Measurements from ENCODE around the gene DOCK9. TPM values are rescaled to one million over a fixed set of nuclear protein-coding genes. Genes with fewer than 3 reads are reported as not detected.

Gene DOCK9
- total and polyA plus RNA-seq, 9 of the 15 experiments (the other 6 are each of a cell fraction or from before 2014, with no cell fraction given), result 3.5 to 25.3 (median 16.7) TPM

- H3K9ac ChIP-seq (ENCODE audit: insufficient read depth in 1 of 2, low read depth in 2 of 2, low read length in 2 of 2), result no peak overlapping the region
- in situ Hi-C loops (cut with MboI) (no loop called here), intact Hi-C loops (cut with micrococcal nuclease) (no loop called here)
- 77% methylated on average over 10 of the region's 11 CpGs for WGBS (ENCODE audit: insufficient coverage, low coverage, missing lambda C conversion rate)
- ChIA-PET CTCF (ENCODE audit: low intra/inter-chr PET ratio) (no interaction called here), POLR2A (no interaction called here)
- no peak overlapping the region for H3K27ac ChIP-seq (ENCODE audit: extremely low read depth, low read depth, low read length)
- no peak overlapping the region for H2AFZ ChIP-seq (ENCODE audit: low read depth, low read length)
- peaks cover 6% of the 10 kb centered on the region; the same call in 2 of the 3 replicates for H3K36me3 ChIP-seq (ENCODE audit: control insufficient read depth, insufficient read depth, low read length)
- BruUV-seq (replicated peaks), result no TSS peak
- no peaks in the 10 kb centered on the region for H3K9me1 ChIP-seq (ENCODE audit: control insufficient read depth, insufficient read depth, low read length)
- no peaks in the 10 kb centered on the region for H4K20me1 ChIP-seq (replicated peaks; ENCODE audit: control insufficient read depth, insufficient read depth, low read length)
- no peak for FAIRE-seq
- no peaks in the 10 kb centered on the region for H3K27me3 ChIP-seq (ENCODE audit: control insufficient read depth in 2 of 2, insufficient read depth in 2 of 2, low read length in 2 of 2)
- 0 out of 5 replicates have a peak, but pooled peaks cover 0 to 1% of the 10 kb centered on the region in 2 experiments for H3K4me1 ChIP-seq (replicated peaks in 1 of 2; ENCODE audit: control insufficient read depth in 2 of 2, insufficient read depth in 2 of 2, low read length in 2 of 2)
- H3K4me2 ChIP-seq (ENCODE audit: insufficient read depth, low read length), result no peak overlapping the region
- H3K79me2 ChIP-seq (ENCODE audit: control insufficient read depth, insufficient read depth, low read length), result no peaks in the 10 kb centered on the region
- no peak for DNase-seq (ENCODE audit: extremely low read depth in 1 of 4, low spot score in 3 of 4)
- ATAC-seq, result no peak
- no peak for TF ChIP-seq RFX7 (CRISPR knock-in tag; IDR thresholded peaks at IDR 0.05)
- no peak for TF ChIP-seq MEIS2 (IDR thresholded peaks at IDR 0.05; ENCODE audit: partially characterized antibody)
- no peak for TF ChIP-seq SREBF2 (CRISPR knock-in tag; IDR thresholded peaks at IDR 0.05)
- no peak for TF ChIP-seq NFATC3 (IDR thresholded peaks at IDR 0.05)
- TF ChIP-seq GATAD2A (IDR thresholded peaks at IDR 0.05), result no peak
- TF ChIP-seq ARID3A (IDR thresholded peaks at IDR 0.05; ENCODE audit: borderline replicate concordance, low read depth, low read length), result no peak
- no peak for TF ChIP-seq EP400 (IDR thresholded peaks at IDR 0.05)
- TF ChIP-seq NCOA1 (IDR thresholded peaks at IDR 0.05; ENCODE audit: low read depth), result no peak
- TF ChIP-seq HEY1 (CRISPR knock-in tag; IDR thresholded peaks at IDR 0.05; ENCODE audit: borderline replicate concordance), result no peak
- no peak for TF ChIP-seq E2F1 (CRISPR knock-in tag; IDR thresholded peaks at IDR 0.05)
- TF ChIP-seq ZFP36 (IDR thresholded peaks at IDR 0.05; ENCODE audit: low read depth, low read length, partially characterized antibody), result no peak
- no peaks in the 10 kb centered on the region for H3K9me3 ChIP-seq (replicated peaks; ENCODE audit: control insufficient read depth, insufficient read depth, low read depth, low read length)
- H3K4me3 ChIP-seq, result no peak overlapping the region
These were observed 168.5 kb downstream of the DOCK9 start for GRCh38 chr13:98809345-98809777.

Data from K562 (cell line).